ENCODE measurements around the gene AGFG2. TPM values are rescaled to one million over a fixed set of nuclear protein-coding genes. Genes with fewer than 3 reads are reported as not detected.

The AGFG2 gene
- total RNA-seq, 1 donor = 10.5 TPM

- DNase-seq (ENCODE audit: low read depth in 2 of 3, low spot score in 2 of 3) = peak in 1 of 3 donors; percentile 32
These were observed 66.2 kb downstream of the AGFG2 start for GRCh38 chr7:100604976-100605911.

- DNase-seq (ENCODE audit: low read depth in 2 of 3, low spot score in 2 of 3) = no peak
These were observed 67.3 kb downstream of the AGFG2 start for GRCh38 chr7:100606313-100606712.

GRCh38 chr7:100607111-100607510 lies 68.1 kb downstream of the AGFG2 start:
- no peak for DNase-seq (ENCODE audit: low read depth in 2 of 3, low spot score in 2 of 3)

GRCh38 chr7:100609958-100610357 lies 71.0 kb downstream of the AGFG2 start:
- DNase-seq (ENCODE audit: low read depth in 2 of 3, low spot score in 2 of 3) = no peak

- peak; percentile 89 to 99 (median 98) for DNase-seq (ENCODE audit: low read depth in 2 of 3, low spot score in 2 of 3)
These were observed 73.2 kb downstream of the AGFG2 start, which contains the start of gene MOSPD3 for GRCh38 chr7:100611983-100612729. TSS of gene MOSPD3 (plus strand) at chr7:100612540. CDS start at chr7:100612792, 252 bp downstream.

- peak in 2 of 3 donors; percentile 43 to 65 for DNase-seq (ENCODE audit: low read depth in 2 of 3, low spot score in 2 of 3)
These were observed 73.9 kb downstream of the AGFG2 start for GRCh38 chr7:100612730-100613390.

- no peak for DNase-seq (ENCODE audit: low read depth in 2 of 3, low spot score in 2 of 3)
These were observed 74.6 kb downstream of the AGFG2 start for GRCh38 chr7:100613412-100614175.

GRCh38 chr7:100614308-100614861 lies 75.4 kb downstream of the AGFG2 start:
- DNase-seq (ENCODE audit: low read depth in 2 of 3, low spot score in 2 of 3) = no peak

Small RNA genes lying within 50 kb of the gene (small RNA-seq; reads per million reads assigned to genes)
- gene RN7SL416P (not detected), gene SAP25 (not detected)

Other genes with a start within 250 kb of the AGFG2 start
- gene SPDYE3, start 231.5 kb upstream of the AGFG2 start, total RNA-seq = not detected
- gene PILRB, start 181.1 kb upstream of the AGFG2 start, total RNA-seq = 39.6 TPM
- gene PILRA, start 165.7 kb upstream of the AGFG2 start, total RNA-seq = 2.2 TPM
- gene ZCWPW1, start 110.5 kb upstream of the AGFG2 start, total RNA-seq = 2.4 TPM
- gene MEPCE, start 109.4 kb upstream of the AGFG2 start, total RNA-seq = 88.3 TPM
- gene PPP1R35, start 102.7 kb upstream of the AGFG2 start, total RNA-seq = 43.1 TPM
- gene SPACDR, start 74.9 kb upstream of the AGFG2 start, total RNA-seq = 0.27 TPM
- 60.9 TPM for gene TSC22D4, start 60.0 kb upstream of the AGFG2 start, total RNA-seq
- under 0.01 TPM for gene NYAP1, start 55.3 kb upstream of the AGFG2 start, total RNA-seq
- gene SAP25, start 34.7 kb downstream of the AGFG2 start, total RNA-seq = 2.2 TPM
- 109 TPM for gene LRCH4, start 46.9 kb downstream of the AGFG2 start, total RNA-seq
- 0.81 TPM for gene FBXO24, start 47.1 kb downstream of the AGFG2 start, total RNA-seq
- 0.81 TPM for gene PCOLCE, start 63.2 kb downstream of the AGFG2 start, total RNA-seq
- gene MOSPD3, start 73.3 kb downstream of the AGFG2 start, total RNA-seq = 12.1 TPM
- 51.7 TPM for gene TFR2, start 102.3 kb downstream of the AGFG2 start, total RNA-seq
- gene ACTL6B, start 117.2 kb downstream of the AGFG2 start, total RNA-seq = not detected
- 121 TPM for gene GNB2, start 134.5 kb downstream of the AGFG2 start, total RNA-seq
- 36.9 TPM for gene GIGYF1, start 155.0 kb downstream of the AGFG2 start, total RNA-seq
- 31.8 TPM for gene POP7, start 166.9 kb downstream of the AGFG2 start, total RNA-seq
- gene EPO, start 181.3 kb downstream of the AGFG2 start, total RNA-seq = not detected
- gene ZAN, start 194.4 kb downstream of the AGFG2 start, total RNA-seq = 0.27 TPM

Data from hematopoietic multipotent progenitor cell (in vitro differentiated cells).